Vagina (tissue), 2 donors: ENCODE data around the gene ITGAL. TPM values are rescaled to one million over a fixed set of nuclear protein-coding genes. Genes with fewer than 3 reads are reported as not detected.
"Not testable (repeated sequence)": the region's sequence is repeated elsewhere in the genome, so short reads cannot be mapped to it uniquely, and the experiment has no call there.

Source experiments
- DNase-seq, 2 donors: peaks; one replicate each; pipeline ENCODE4 v3.0.0-alpha.2; 2017; ENCODE audit errors: extremely low spot score in 2 of 2
- H3K27ac ChIP-seq: fragments of 200-600 bp; sonication (generic); one replicate; pipeline ENCODE4 v1.5.1; 2019
- H3K27me3 ChIP-seq: fragments of 200-600 bp; sonication (generic); one replicate; pipeline ENCODE4 v1.5.1; 2019
- H3K36me3 ChIP-seq, 2 donors: fragments of 200-600 bp; sonication (generic); one replicate each; pipeline ENCODE4 v1.5.1; 2017 to 2019
- H3K4me1 ChIP-seq: fragments of 200-600 bp; sonication (generic); one replicate; pipeline ENCODE4 v1.5.1; 2019
- H3K4me3 ChIP-seq, 2 donors: fragments of 200-600 bp; sonication (generic); 1 replicate in 1 of 2; 2 replicates in 1 of 2; pipeline ENCODE4 v1.5.1; 2016 to 2019
- H3K9me3 ChIP-seq: fragments of 200-600 bp; sonication (generic); one replicate; pipeline ENCODE4 v1.5.1; 2019
- CTCF ChIP-seq, 3 experiments: fragments of 450-650 bp in 2 of 3; fragments of 200-600 bp in 1 of 3; sonication (generic) in 1 of 3; IDR thresholded peaks; one replicate each; pipeline ENCODE4 v1.5.1; 2017 to 2019; ENCODE audit warnings: antibody characterized with exemption in 3 of 3, mild to moderate bottlenecking in 2 of 3, moderate library complexity in 2 of 3
- POLR2A ChIP-seq, 2 donors: fragments of 450-650 bp; IDR thresholded peaks; one replicate each; pipeline ENCODE4 v1.6.1; 2017; ENCODE audit warnings: antibody characterized with exemption in 2 of 2, mild to moderate bottlenecking in 2 of 2, moderate library complexity in 2 of 2
- POLR2AphosphoS5 ChIP-seq, 2 donors: sonication (generic); formaldehyde crosslinking; IDR thresholded peaks; one replicate each; pipeline ENCODE4 v1.9.0; 2017; ENCODE audit warnings: antibody characterized with exemption in 2 of 2, mild to moderate bottlenecking in 2 of 2, low read depth in 1 of 2; ENCODE audit not compliant: insufficient read depth in 1 of 2
- intact Hi-C: fragments of 100-400 bp; cut with DNase I; formaldehyde crosslinking; loops from one replicate; pipeline ENCODE4 v1.15.1; 2023
- total RNA-seq: library from RNA; depleted of rRNA; stranded (reverse); fragments of >200 nt; gene quantifications from one replicate; pipeline ENCODE4 v1.2.3, GENCODE V29; 2016

Gene ITGAL
- total RNA-seq, 1 donor from 2014 or later = 5.4 TPM

- DNase-seq = peak in 1 of 2 donors; percentile 94
- Histone ChIP-seq H3K27me3 (no peaks in the 10 kb centered on the region), H3K36me3 (peaks cover 0 to 10% of the 10 kb centered on the region in 2 donors), H3K4me1 (peaks cover 38% of the 10 kb centered on the region), H3K4me3 (peak within 1 kb of the TSS; percentile 90 to 92), H3K27ac (peak within 1 kb of the TSS; percentile 92), H3K9me3 (no peaks in the 10 kb centered on the region)
- TF ChIP-seq CTCF (IDR thresholded peaks at IDR 0.05) = peak in 1 of 3 experiments; percentile 21
- TF ChIP-seq POLR2A (IDR thresholded peaks at IDR 0.05) = peak in 1 of 2 donors; percentile 45
- TF ChIP-seq POLR2AphosphoS5 (IDR thresholded peaks at IDR 0.05; ENCODE audit: insufficient read depth in 1 of 2, low read depth in 1 of 2) = peak; percentile 90 to 96
- intact Hi-C loops = loop anchor here (2.0 to 10.0 kb wide), 4 partner anchors 24 to 457 kb away; partner anchors contain the start of genes PPP4C, SEPHS2, ZNF764 and ZNF785
Measured at GRCh38 chr16:30534368-30535105, 62.0 kb downstream of the ITGAL start, which contains the start of gene ZNF747. Gene ZNF747, minus strand, starts transcription at chr16:30534858. Its CDS starts 179 bp downstream, at chr16:30534679.

GRCh38 chr16:30535106-30535776, 62.7 kb downstream of the ITGAL start:
- no peak for DNase-seq
- Histone ChIP-seq H3K4me1 (peaks cover 38% of the 10 kb centered on the region), H3K36me3 (peaks cover 0 to 10% of the 10 kb centered on the region in 2 donors), H3K9me3 (no peaks in the 10 kb centered on the region), H3K27ac (peak overlapping the region; percentile 92), H3K27me3 (no peaks in the 10 kb centered on the region), H3K4me3 (peak overlapping the region; percentile 90 to 92)
- intact Hi-C loops = loop anchor here (2.0 to 10.0 kb wide), 4 partner anchors 24 to 458 kb away; partner anchors contain the start of genes PPP4C, SEPHS2, ZNF764 and ZNF785
- TF ChIP-seq POLR2AphosphoS5 (IDR thresholded peaks at IDR 0.05; ENCODE audit: insufficient read depth in 1 of 2, low read depth in 1 of 2) (peak in 1 of 2 donors; percentile 50), CTCF (IDR thresholded peaks at IDR 0.05) (no peak)

GRCh38 chr16:30535777-30536190, 63.2 kb downstream of the ITGAL start:
- Histone ChIP-seq H3K4me1 (peaks cover 33% of the 10 kb centered on the region), H3K4me3 (peak overlapping the region; percentile 90 to 92), H3K9me3 (no peaks in the 10 kb centered on the region), H3K27me3 (no peaks in the 10 kb centered on the region), H3K36me3 (peaks cover 0 to 10% of the 10 kb centered on the region in 2 donors), H3K27ac (peak overlapping the region; percentile 92)
- no peak for TF ChIP-seq POLR2A (IDR thresholded peaks at IDR 0.05)
- TF ChIP-seq CTCF (IDR thresholded peaks at IDR 0.05) = peak; percentile 32 to 41 (median 34)
- intact Hi-C loops = loop anchor here (2.0 to 10.0 kb wide), 4 partner anchors 23 to 458 kb away; partner anchors contain the start of genes PPP4C, SEPHS2, ZNF764 and ZNF785
- no peak for DNase-seq

- not testable (repeated sequence) for DNase-seq, H3K27ac ChIP-seq, H3K9me3 ChIP-seq, H3K27me3 ChIP-seq, H3K4me3 ChIP-seq
- peaks cover 32% of the 10 kb centered on the region for H3K4me1 ChIP-seq
- intact Hi-C loops = loop anchor here (5.0 to 10.0 kb wide), 3 partner anchors 48 to 459 kb away; partner anchors contain the start of genes PPP4C, SEPHS2 and ZNF785
- peaks cover 0 to 10% of the 10 kb centered on the region in 2 donors for H3K36me3 ChIP-seq
Measured at GRCh38 chr16:30536391-30537024, 64.0 kb downstream of the ITGAL start.
